DMS153 (cell line): ENCODE measurements around the gene KRT81.
"Not testable (repeated sequence)": the region's sequence is repeated elsewhere in the genome, so short reads cannot be mapped to it uniquely, and the experiment has no call there.

Experiments used
- DNase-seq: peaks from one replicate; lab custom pipeline; 2025; lab: John Stamatoyannopoulos, UW

Gene KRT81

GRCh38 chr12:52253391-52254179 lies 37.7 kb downstream of the KRT81 start:
- DNase-seq = no peak

- DNase-seq = no peak
These were observed 38.5 kb downstream of the KRT81 start for GRCh38 chr12:52252728-52253343.

GRCh38 chr12:52252175-52252615 lies 39.1 kb downstream of the KRT81 start:
- not testable (repeated sequence) for DNase-seq

GRCh38 chr12:52251367-52252051 lies 39.8 kb downstream of the KRT81 start:
- DNase-seq = no peak

- DNase-seq = no peak
These were observed 41.0 kb downstream of the KRT81 start for GRCh38 chr12:52250048-52250990.

- no peak for DNase-seq
These were observed 41.8 kb downstream of the KRT81 start for GRCh38 chr12:52249511-52250047.

GRCh38 chr12:52248541-52249461 lies 42.5 kb downstream of the KRT81 start:
- no peak for DNase-seq

- DNase-seq = no peak
These were observed 43.5 kb downstream of the KRT81 start for GRCh38 chr12:52247622-52248540.

- peak; percentile 93 for DNase-seq
These were observed 44.4 kb downstream of the KRT81 start for GRCh38 chr12:52246720-52247621.

GRCh38 chr12:52245962-52246569 lies 45.3 kb downstream of the KRT81 start:
- no peak for DNase-seq

- DNase-seq = peak; percentile 41
These were observed 45.9 kb downstream of the KRT81 start for GRCh38 chr12:52245259-52245961.

- no peak for DNase-seq
These were observed 46.7 kb downstream of the KRT81 start for GRCh38 chr12:52244615-52244994.

GRCh38 chr12:52243856-52244614 lies 47.3 kb downstream of the KRT81 start:
- peak; percentile 88 for DNase-seq

GRCh38 chr12:52243259-52243855 lies 48.0 kb downstream of the KRT81 start:
- no peak for DNase-seq

GRCh38 chr12:52242442-52243258 lies 48.7 kb downstream of the KRT81 start:
- DNase-seq = no peak
